ENCODE data around the gene RBM34. TPM values are rescaled to one million over a fixed set of nuclear protein-coding genes. Genes with fewer than 3 reads are reported as not detected.
"Not testable (repeated sequence)": the region's sequence is repeated elsewhere in the genome, so short reads cannot be mapped to it uniquely, and the experiment has no call there.

The RBM34 gene
- total RNA-seq, 4 donors from 2014 or later, result 38.7 to 60.0 (median 46.1) TPM

DNA sequence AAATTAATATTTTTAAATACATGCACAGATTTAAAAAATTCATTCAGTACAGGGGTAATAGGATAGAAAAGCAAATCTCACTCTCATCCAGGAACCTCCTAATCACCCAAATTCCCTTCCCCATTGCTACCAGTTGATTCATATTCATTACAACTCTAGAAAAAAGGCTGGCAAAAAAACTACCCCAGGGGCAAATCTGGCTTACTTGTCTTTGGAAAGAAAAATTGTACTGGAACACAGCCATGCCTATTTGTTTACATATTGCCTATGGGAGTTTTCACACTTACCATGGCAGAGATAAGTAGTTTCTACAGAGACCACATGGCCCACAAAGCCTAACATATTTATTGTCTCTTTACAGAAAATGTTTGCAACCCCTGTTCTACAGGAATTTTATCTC, 8.9 kb upstream of the RBM34 start:
- H3K4me3 ChIP-seq (ENCODE audit: low read depth, poor library complexity, severe bottlenecking), result no peak overlapping the region
- intact Hi-C loops (cut with DNase I; ENCODE audit: low total_unique reads), result no loop called here
- DNase-seq (ENCODE audit: low spot score in 2 of 2), result no peak
- TF ChIP-seq, protein P1, sequence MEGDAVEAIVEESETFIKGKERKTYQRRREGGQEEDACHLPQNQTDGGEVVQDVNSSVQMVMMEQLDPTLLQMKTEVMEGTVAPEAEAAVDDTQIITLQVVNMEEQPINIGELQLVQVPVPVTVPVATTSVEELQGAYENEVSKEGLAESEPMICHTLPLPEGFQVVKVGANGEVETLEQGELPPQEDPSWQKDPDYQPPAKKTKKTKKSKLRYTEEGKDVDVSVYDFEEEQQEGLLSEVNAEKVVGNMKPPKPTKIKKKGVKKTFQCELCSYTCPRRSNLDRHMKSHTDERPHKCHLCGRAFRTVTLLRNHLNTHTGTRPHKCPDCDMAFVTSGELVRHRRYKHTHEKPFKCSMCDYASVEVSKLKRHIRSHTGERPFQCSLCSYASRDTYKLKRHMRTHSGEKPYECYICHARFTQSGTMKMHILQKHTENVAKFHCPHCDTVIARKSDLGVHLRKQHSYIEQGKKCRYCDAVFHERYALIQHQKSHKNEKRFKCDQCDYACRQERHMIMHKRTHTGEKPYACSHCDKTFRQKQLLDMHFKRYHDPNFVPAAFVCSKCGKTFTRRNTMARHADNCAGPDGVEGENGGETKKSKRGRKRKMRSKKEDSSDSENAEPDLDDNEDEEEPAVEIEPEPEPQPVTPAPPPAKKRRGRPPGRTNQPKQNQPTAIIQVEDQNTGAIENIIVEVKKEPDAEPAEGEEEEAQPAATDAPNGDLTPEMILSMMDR (IDR thresholded peaks at IDR 0.05), result no peak
- no peak for TF ChIP-seq POLR2A (IDR thresholded peaks at IDR 0.05)

DNA sequence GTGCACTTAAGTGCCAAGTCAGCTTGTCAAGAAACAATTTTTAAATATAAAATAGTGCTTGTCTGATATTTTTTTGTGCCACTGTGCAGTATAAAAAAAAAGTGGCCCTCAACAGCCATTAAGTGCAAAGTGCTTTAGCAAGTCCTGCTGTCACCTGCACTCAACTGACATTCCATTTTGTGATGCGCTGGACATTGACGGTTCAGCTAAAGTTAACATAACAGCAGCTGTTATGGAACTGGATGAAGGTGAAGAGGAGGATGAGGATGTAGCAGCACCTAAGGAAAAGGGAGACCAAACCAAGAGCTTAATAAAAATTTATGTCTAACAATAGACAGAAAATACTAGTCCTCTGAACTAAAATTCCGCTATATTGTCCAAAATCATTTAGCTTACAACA, 7.3 kb upstream of the RBM34 start:
- intact Hi-C loops (cut with DNase I; ENCODE audit: low total_unique reads), result no loop called here
- H3K4me3 ChIP-seq (ENCODE audit: low read depth, poor library complexity, severe bottlenecking), result no peak overlapping the region
- DNase-seq (ENCODE audit: low spot score in 2 of 2), result no peak
- WGBS, 2 donors, result 97% methylated on average over 3 of the region's 3 CpGs
- TF ChIP-seq, protein P1 (IDR thresholded peaks at IDR 0.05), result no peak
- TF ChIP-seq POLR2A (IDR thresholded peaks at IDR 0.05), result no peak

DNA sequence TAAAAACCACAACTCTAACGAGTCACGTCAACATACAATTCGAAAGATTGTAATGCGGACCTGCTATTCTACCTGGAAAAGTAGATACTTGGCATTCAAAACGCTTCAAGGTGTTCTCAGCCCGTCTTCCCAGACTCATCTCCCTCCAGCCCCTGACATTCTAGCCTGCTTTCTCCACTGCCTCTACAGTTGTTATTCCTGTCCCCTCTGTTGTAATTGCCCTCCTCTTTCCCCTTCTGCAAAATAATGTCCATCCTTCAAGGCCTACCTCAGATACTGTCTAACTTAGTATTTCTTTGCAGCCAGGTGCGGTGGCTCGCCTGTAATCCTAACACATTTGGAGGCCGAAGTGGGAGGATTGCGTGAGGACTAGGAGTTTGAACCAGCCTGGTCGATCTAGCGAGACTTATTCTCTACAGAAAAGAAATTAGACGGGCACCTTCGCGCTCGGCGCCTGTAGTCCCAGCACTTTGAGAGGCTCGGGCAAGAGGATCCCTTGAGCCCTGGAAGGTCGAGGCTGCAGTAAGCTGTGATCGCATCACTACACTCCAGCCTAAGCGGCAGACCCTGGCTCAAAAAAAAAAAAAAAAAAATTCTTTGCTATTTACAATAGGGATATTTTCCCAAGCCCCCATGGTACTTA, 756 bp upstream of the RBM34 start:
- intact Hi-C loops (cut with DNase I; ENCODE audit: low total_unique reads), result no loop called here
- DNase-seq (ENCODE audit: low spot score in 2 of 2), result no peak
- 63 to 64% methylated on average over 21 of the region's 21 CpGs for WGBS, 2 donors
- peak overlapping the region; percentile 73 for H3K4me3 ChIP-seq (ENCODE audit: low read depth, poor library complexity, severe bottlenecking)
- no peak for TF ChIP-seq POLR2A (IDR thresholded peaks at IDR 0.05)
- TF ChIP-seq, protein P1 (IDR thresholded peaks at IDR 0.05), result no peak

DNA sequence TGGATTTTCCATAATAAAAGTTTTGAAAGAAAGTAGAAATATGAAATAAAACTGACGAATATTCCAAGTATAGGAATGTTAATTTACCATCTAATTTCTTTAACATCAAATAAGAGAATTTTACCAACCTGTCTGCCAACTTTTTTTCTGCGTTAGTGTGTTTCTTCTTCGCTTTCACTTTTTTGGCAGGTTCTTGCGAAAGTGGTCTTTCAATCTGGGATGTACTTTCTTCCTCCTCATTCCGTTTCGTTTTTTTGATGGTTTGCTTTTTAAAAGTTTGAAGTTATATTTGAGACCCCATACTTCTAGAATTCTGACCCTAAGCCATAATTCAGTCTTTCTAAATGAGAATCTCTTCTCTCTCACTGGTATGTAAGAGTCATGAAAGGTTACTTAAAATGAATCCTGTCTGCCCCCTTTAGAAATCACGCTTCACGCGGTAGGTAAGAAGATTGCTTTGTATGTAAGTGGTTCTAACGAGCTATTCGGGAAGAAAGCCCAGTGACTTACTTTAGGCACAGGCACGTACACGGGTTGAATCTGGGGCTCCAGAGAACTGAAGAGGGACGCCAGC, 580 bp downstream of the RBM34 start:
- intact Hi-C loops (cut with DNase I; ENCODE audit: low total_unique reads), result no loop called here
- H3K4me3 ChIP-seq (ENCODE audit: low read depth, poor library complexity, severe bottlenecking), result peak overlapping the region; percentile 73
- no peak for DNase-seq (ENCODE audit: low spot score in 2 of 2)
- TF ChIP-seq, protein P1 (IDR thresholded peaks at IDR 0.05), result no peak
- no peak for TF ChIP-seq POLR2A (IDR thresholded peaks at IDR 0.05)
- WGBS, 2 donors, result 6% methylated on average over 14 of the region's 14 CpGs

DNA sequence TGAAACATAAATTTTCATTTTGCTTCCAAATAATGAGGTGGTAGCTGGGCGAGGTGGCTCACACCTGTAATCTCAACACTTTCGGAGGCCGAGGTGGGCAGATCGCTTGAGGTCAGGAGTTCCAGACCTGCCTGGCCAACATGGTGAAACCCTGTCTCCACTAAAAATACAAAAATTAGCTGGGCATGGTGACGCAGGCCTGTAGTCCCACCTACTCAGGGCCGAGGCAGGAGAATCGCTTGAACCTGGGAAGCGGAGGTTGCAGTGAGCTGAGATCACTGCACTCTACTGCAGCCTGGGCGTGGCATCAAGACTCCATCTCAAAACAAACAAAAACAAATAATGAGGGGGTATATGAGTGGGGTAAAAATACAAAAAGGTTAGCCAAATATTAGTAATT, 1.1 kb downstream of the RBM34 start:
- intact Hi-C loops (cut with DNase I; ENCODE audit: low total_unique reads); DNase-seq (ENCODE audit: low spot score in 2 of 2); H3K4me3 ChIP-seq (ENCODE audit: low read depth, poor library complexity, severe bottlenecking): not testable (repeated sequence)
- WGBS, 2 donors, result 86 to 88% methylated on average over 9 of the region's 9 CpGs

DNA sequence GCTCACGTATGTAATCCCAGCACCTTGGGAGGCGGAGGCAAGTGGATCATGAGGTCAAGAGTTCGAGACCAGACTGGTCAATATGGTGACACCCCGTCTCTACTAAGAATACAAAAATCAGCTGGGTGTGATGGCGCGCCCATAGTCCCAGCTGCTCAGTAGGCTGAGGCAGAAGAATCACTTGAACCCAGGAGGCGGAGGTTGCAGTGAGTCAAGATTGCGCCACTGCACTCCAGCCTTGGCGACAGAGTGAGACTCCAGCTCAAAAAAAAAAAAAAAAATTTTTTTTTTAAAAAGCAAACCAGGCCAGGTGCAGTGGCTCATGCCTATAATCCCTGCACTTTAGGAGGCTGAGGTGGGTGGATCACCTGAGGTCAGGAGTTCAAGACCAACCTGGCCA, 1.8 kb downstream of the RBM34 start:
- H3K4me3 ChIP-seq (ENCODE audit: low read depth, poor library complexity, severe bottlenecking); intact Hi-C loops (cut with DNase I; ENCODE audit: low total_unique reads); DNase-seq (ENCODE audit: low spot score in 2 of 2): not testable (repeated sequence)
- WGBS, 2 donors, result 93 to 94% methylated on average over 9 of the region's 9 CpGs

DNA sequence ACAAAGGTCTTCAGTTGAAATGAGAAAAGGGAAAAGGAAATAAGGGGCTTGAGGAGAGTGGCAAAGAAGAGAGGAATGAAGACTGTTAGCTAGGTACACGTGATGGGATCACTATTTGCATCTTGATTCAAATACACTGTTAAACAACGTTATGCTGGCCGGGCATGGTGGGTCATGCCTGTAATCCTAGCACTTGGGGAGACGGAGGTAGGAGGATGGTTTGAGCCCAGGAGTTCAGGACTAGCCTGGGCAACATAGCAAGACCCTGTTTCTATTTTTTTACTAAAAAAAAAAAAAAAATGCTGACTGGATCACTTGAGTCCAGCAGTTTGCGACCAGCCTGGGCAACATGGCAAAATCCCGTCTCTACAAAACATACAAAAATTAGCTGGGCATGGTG, 2.4 kb downstream of the RBM34 start:
- no peak for DNase-seq (ENCODE audit: low spot score in 2 of 2)
- intact Hi-C loops (cut with DNase I; ENCODE audit: low total_unique reads), result no loop called here
- TF ChIP-seq POLR2A (IDR thresholded peaks at IDR 0.05), result no peak
- TF ChIP-seq, protein P1 (IDR thresholded peaks at IDR 0.05), result no peak
- 95 to 97% methylated on average over 6 of the region's 6 CpGs for WGBS, 2 donors
- H3K4me3 ChIP-seq (ENCODE audit: low read depth, poor library complexity, severe bottlenecking), result no peak overlapping the region

Measured in lower leg skin (tissue), 4 donors.